Liver (tissue), 3 donors: ENCODE results near the gene TMEM178B.

Experiments used
- ATF3 ChIP-seq: IDR thresholded peaks from 2 replicates; pipeline ENCODE4 v1.6.1; 2016; ENCODE audit warnings: antibody characterized with exemption
- CTCF ChIP-seq: fragments of 150-350 bp; IDR thresholded peaks from 2 replicates; pipeline ENCODE4 v1.5.1; 2017; ENCODE audit warnings: improper control_type of control experiment, low read depth, low read length; ENCODE audit not compliant: missing input control
- MAX ChIP-seq: IDR thresholded peaks from 2 replicates; pipeline ENCODE4 v1.6.1; 2016; ENCODE audit warnings: antibody characterized with exemption
- RAD21 ChIP-seq, 2 donors: IDR thresholded peaks; 2 replicates each; pipeline ENCODE4 v1.6.1; 2016; ENCODE audit warnings: antibody characterized with exemption in 2 of 2, mild to moderate bottlenecking in 2 of 2
- REST ChIP-seq: IDR thresholded peaks from 2 replicates; pipeline ENCODE4 v1.6.1; 2016; ENCODE audit warnings: antibody characterized with exemption, mild to moderate bottlenecking
- TAF1 ChIP-seq: conservative IDR thresholded peaks from 2 replicates; pipeline ENCODE4 v1.6.1; 2016; ENCODE audit warnings: antibody characterized with exemption, mild to moderate bottlenecking
- ZBTB33 ChIP-seq: IDR thresholded peaks from 2 replicates; pipeline ENCODE4 v1.6.1; 2016; ENCODE audit warnings: antibody characterized with exemption
- donor health status: healthy.
- donor health status: healthy.

- TF ChIP-seq RAD21 (IDR thresholded peaks at IDR 0.05) = no peak
- no peak for TF ChIP-seq CTCF
- no peak for TF ChIP-seq MAX
- no peak for TF ChIP-seq REST
- no peak for TF ChIP-seq TAF1
- TF ChIP-seq ATF3 = no peak
- TF ChIP-seq ZBTB33 = no peak
Observed at GRCh38 chr7:141486959-141487358, 413.1 kb downstream of the TMEM178B start.
